ENCODE results near the gene HOXC12. TPM values are rescaled to one million over a fixed set of nuclear protein-coding genes. Genes with fewer than 3 reads are reported as not detected.

The HOXC12 gene
- total RNA-seq, 2 experiments from 2014 or later, result not detected

DNA sequence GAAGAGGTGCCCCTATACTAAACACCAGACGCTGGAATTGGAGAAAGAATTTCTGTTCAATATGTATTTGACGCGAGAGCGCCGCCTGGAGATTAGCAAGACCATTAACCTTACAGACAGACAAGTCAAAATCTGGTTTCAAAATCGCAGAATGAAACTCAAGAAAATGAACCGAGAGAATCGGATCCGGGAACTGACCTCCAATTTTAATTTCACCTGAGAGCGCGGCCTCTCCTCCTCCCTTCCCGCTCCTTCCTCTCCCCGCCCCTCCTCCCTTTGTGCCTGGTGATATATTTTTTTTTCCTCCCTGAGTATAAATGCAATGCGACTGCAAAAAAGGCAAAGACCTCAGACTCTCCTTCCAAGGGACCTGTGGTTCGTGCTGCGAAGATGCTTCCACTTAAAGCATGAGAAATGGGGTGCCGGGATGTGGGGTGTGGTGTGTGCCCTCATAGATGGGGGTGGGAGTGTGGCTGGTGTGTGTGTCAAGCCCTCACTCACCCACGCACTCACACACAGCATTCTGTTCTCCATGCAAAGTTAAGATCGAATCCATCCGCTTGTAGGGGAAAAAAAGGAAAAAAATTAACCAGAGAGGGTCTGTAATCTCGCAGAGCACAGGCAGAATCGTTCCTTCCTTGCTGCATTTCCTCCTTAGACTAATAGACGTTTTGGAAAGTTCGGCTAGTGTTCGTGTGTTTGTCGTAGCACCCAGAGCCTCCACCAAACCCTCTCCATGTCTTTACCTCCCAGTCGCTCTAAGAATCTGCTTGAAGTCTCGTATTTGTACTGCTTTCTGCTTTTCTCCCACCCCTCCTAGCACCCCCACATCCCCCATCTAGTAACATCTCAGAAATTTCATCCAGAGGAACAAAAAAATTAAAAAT is 34.8 kb downstream of the HOXC12 start:
- Mint-ChIP-seq H3K36me3 (no peaks in the 10 kb centered on the region), H3K27ac (no peak overlapping the region), H3K4me1 (peaks cover 27% of the 10 kb centered on the region), H3K9me3 (ENCODE audit: low read depth) (no peaks in the 10 kb centered on the region), H3K27me3 (peaks cover 98% of the 10 kb centered on the region), H3K4me3 (no peak overlapping the region)
- CTCF ChIA-PET, result interaction anchor here (1.0 to 5.4 kb wide), 7 partner anchors 10 to 243 kb away, joined by 3 to 41 read pairs (median 14); partner anchors contain the start of gene HOXC9
- peak; percentile 52 for DNase-seq
- ATAC-seq, result peak; percentile 28

DNA sequence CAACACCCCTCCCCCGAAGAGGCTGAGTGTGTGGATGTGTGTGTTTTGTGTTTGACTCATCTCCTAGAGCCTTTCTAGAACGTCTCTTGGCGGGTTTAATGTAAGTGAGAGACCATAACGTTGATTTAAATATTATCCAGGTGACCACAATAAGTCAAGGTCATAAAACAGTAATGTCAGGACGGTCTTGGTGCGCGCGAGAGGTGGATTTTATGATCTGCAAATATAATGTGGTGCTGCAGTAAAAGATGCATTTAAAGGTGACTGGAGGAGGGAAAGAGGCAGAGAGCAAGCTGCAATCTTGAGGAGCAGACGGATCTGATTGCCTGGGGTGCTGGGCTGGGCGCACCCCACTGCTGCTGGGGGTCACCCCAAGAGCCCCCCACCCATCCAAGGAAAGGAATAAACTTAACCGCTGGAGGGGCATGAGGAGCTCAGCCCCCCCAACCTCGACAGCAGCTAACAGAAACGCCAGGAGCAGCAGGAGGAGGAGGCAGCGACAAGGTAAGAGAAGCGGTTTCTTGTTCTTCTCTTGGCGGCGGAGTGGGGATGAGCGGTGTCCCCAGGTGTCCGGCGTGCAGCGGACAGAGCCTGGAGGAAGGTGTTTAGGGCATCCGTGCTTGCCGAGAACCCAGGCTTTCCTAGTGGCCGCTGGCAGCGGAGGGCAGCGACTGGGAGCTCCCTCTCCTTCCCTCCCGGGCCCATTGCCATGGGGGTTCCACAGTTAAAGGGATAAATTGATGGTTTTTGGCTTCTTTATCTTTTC is 35.8 kb downstream of the HOXC12 start:
- CTCF ChIA-PET, result interaction anchor here (1.0 to 3.8 kb wide), 9 partner anchors 9 to 217 kb away, joined by 3 to 20 read pairs (median 4); partner anchors contain the start of genes HOXC4 and HOXC9
- Mint-ChIP-seq H3K4me3 (no peak overlapping the region), H3K4me1 (peaks cover 28% of the 10 kb centered on the region)

DNA sequence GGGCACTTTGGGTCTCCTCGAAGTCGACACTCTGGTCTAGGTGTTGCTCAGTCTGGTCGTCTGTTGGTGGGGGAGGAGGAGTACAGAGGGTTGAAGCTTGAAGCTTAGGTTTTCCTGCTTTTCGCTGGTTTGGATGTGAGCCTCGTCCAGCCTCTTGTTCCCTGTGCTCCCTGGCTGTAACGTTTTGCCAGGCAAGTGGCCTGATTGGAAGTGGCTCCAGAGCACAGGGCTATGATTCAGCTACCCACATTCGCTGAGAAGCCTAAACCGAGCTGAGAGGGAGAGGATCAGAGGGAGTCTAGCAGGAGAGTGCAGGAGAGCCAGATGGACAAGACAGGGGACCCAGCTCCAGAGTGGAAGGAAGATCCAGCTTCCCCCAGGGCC is 36.4 kb downstream of the HOXC12 start:
- no peak overlapping the region for H3K27ac Mint-ChIP-seq
- H3K4me1 Mint-ChIP-seq, result peaks cover 30% of the 10 kb centered on the region
- H3K36me3 Mint-ChIP-seq, result peaks cover 1% of the 10 kb centered on the region
- H3K9me3 Mint-ChIP-seq (ENCODE audit: low read depth), result no peaks in the 10 kb centered on the region
- no peak for ATAC-seq
- no peak for DNase-seq
- H3K4me3 Mint-ChIP-seq, result no peak overlapping the region
- peaks cover 97% of the 10 kb centered on the region for H3K27me3 Mint-ChIP-seq
- CTCF ChIA-PET, result interaction anchor here (1.0 to 3.8 kb wide), 11 partner anchors 9 to 226 kb away, joined by 3 to 20 read pairs (median 4); partner anchors contain the start of genes HOXC4 and HOXC9

More for the DNA sequence above, 35.8 kb downstream of the HOXC12 start:
- Mint-ChIP-seq H3K27ac (no peak overlapping the region), H3K27me3 (peaks cover 97% of the 10 kb centered on the region), H3K36me3 (peaks cover 1% of the 10 kb centered on the region), H3K9me3 (ENCODE audit: low read depth) (no peaks in the 10 kb centered on the region)
- ATAC-seq (no peak), DNase-seq (no peak)

DNA sequence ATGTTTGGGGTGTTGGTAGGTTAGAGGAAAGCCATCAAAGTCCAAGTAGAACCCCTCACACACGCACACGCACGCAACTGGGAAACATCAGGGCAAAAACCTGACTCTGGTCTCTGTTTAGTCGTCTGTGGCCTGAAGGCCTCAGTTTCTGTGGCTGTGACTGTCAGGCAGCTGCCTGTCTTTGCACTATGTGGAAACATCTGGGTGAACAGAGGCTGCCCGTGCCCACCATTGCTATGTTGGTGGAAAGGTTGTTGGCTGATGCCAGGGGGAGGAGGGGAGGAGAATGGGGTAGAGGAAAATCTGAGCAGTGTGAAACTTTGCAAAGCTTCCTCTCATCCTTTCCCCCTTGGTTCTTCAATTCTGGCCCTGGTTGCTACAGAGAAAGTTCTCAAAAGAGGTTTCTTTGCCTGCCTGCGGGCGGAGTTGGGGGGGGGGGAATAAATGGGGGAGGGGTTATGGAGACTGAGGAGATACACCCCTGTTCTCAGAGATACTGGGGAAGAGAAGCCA is 37.7 kb downstream of the HOXC12 start:
- Mint-ChIP-seq H3K4me3 (no peak overlapping the region), H3K27me3 (peaks cover 96% of the 10 kb centered on the region), H3K9me3 (ENCODE audit: low read depth) (no peaks in the 10 kb centered on the region), H3K4me1 (peaks cover 26% of the 10 kb centered on the region), H3K27ac (no peak overlapping the region), H3K36me3 (peaks cover 1% of the 10 kb centered on the region)
- CTCF ChIA-PET, result interaction anchor here (1.0 to 3.8 kb wide), 7 partner anchors 13 to 224 kb away, joined by 3 to 20 read pairs (median 3); partner anchors contain the start of gene HOXC11
- ATAC-seq (no peak), DNase-seq (no peak)

DNA sequence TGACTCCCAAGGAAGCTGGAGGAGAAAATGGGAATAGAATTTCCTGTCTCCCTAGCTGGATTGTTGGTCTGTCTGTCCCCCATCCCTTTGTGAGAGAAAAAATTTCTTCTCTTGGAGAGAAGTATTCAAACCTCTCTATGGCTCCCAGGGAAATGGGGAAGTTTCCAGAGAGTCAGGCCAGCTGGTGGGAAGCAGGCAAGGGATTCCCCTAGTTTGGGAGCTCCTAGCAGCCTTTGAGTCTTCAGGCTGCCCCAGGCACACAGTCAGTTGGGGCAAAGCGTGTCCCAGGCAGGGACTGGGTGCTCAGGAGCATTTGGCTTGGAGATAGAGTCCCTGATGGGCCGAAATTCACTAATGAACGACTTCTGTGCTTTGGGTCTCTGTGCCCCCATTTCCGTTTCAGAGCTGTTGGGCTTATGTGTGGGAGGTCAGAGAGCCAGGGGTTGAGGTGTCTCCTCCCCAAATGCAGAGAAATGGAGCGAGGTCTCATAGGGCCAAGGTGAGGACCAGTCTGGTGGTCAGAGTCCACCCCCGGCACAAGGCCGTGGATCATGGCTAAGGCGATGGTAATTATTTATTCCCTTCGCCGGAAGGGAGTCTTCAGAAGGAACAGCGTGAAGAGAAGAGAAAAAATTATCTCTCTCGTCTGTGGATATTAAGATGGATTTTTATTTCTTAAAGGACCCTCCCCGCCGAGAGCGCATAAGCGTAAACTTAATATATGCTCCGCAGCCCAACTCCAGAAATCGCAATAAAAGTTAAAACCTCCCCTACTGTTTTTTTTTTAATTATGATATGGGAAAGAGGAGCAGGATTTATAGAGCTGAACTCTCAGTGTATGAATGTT is 38.7 kb downstream of the HOXC12 start:
- peaks cover 96% of the 10 kb centered on the region for H3K27me3 Mint-ChIP-seq
- CTCF ChIA-PET, result interaction anchor here (3.8 kb wide), 1 partner anchor 13 kb away, joined by 20 read pairs; no protein-coding TSS in a partner anchor
- DNase-seq (no peak), ATAC-seq (no peak)
- peak overlapping the region; percentile 48 for H3K27ac Mint-ChIP-seq
- H3K4me1 Mint-ChIP-seq, result peaks cover 28% of the 10 kb centered on the region
- no peaks in the 10 kb centered on the region for H3K9me3 Mint-ChIP-seq (ENCODE audit: low read depth)
- no peak overlapping the region for H3K4me3 Mint-ChIP-seq
- H3K36me3 Mint-ChIP-seq, result peaks cover 1% of the 10 kb centered on the region

DNA sequence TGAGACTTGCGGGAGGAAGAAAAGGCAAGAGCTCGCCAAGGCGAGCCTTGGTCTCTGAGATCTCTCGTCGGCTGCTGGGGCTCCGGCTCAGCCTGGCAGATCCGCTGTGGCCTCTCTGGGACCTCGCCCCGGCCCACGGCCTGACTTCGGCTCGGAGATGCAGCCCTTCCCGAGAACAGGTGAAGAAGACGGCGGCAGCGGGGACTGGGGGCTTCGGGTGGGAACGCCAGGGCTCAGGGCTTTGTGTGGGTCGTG is 39.2 kb downstream of the HOXC12 start:
- no peak for ATAC-seq
- peak overlapping the region; percentile 48 for H3K27ac Mint-ChIP-seq
- H3K27me3 Mint-ChIP-seq, result peaks cover 96% of the 10 kb centered on the region
- H3K9me3 Mint-ChIP-seq (ENCODE audit: low read depth), result no peaks in the 10 kb centered on the region
- peaks cover 26% of the 10 kb centered on the region for H3K4me1 Mint-ChIP-seq
- no peak overlapping the region for H3K4me3 Mint-ChIP-seq
- CTCF ChIA-PET, result no interaction called here
- H3K36me3 Mint-ChIP-seq, result peaks cover 1% of the 10 kb centered on the region
- no peak for DNase-seq

DNA sequence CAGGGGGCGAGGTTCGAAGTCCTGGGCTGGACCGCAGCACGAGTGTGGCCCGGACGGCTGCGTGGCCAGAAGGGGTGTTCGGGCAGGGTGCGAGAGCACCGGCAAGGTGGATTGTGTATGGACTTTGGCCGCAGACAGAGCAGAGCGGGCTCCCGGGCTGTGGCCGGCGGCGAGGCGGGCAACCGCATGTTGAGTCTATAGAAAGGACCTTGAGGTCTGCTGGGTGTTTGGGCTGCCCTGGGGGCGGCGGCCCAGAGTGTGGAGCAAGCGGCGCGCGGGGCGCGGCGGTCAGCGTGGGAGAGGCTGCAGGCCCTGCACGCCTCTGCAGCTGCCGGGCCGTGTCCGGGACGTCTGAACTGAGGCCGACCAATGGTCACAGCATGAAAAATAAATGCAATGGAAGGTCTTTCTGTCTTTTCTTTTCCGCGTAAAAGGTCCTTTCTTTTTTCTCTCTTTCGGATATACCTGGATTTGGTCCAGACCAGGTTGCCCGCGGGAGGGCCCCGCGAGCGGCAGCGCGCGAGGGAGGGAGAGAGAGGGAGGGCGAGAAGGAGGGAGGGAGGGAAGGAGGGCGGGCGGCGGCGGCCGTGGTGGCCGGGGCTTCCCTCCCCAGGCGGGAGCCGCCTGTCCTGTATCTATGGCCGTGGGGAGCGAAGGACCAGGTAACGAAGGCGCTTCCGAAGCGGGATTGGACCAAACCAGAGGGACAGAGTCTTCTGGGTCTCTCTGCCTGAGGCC is 39.7 kb downstream of the HOXC12 start:
- DNase-seq, result no peak
- no peak for ATAC-seq
- H3K9me3 Mint-ChIP-seq (ENCODE audit: low read depth), result no peaks in the 10 kb centered on the region
- peaks cover 1% of the 10 kb centered on the region for H3K36me3 Mint-ChIP-seq
- CTCF ChIA-PET, result no interaction called here
- H3K27me3 Mint-ChIP-seq, result peaks cover 95% of the 10 kb centered on the region
- no peak overlapping the region for H3K4me3 Mint-ChIP-seq
- peaks cover 21% of the 10 kb centered on the region for H3K4me1 Mint-ChIP-seq
- no peak overlapping the region for H3K27ac Mint-ChIP-seq

DNA sequence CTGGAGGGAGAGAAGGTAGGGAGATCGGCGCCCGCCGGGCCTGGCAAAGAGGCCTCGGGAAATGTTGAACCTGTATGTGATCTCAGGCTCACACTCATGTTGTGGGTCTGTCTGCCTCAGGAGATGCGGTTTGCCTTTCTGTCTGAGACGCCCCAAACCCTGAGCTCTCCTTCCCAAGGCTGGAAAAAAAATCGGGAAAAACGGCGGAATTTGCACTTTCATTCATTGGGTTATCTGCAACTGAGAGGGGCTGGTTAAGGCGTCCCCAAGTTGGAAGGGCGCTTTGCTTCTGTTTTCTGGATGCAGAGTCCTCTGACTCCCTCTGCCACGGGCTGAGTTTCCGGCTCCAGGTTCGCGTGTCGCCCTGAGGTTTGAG is 40.3 kb downstream of the HOXC12 start:
- H3K27ac Mint-ChIP-seq, result peak overlapping the region; percentile 43
- H3K36me3 Mint-ChIP-seq, result peaks cover 1% of the 10 kb centered on the region
- peak; percentile 52 for DNase-seq
- H3K9me3 Mint-ChIP-seq (ENCODE audit: low read depth), result no peaks in the 10 kb centered on the region
- ATAC-seq, result no peak
- H3K4me3 Mint-ChIP-seq, result peak overlapping the region; percentile 62
- peaks cover 17% of the 10 kb centered on the region for H3K4me1 Mint-ChIP-seq
- H3K27me3 Mint-ChIP-seq, result peaks cover 95% of the 10 kb centered on the region
- CTCF ChIA-PET, result interaction anchor here (1.5 kb wide), 1 partner anchor 293 kb away, joined by 4 read pairs; no protein-coding TSS in a partner anchor

DNA sequence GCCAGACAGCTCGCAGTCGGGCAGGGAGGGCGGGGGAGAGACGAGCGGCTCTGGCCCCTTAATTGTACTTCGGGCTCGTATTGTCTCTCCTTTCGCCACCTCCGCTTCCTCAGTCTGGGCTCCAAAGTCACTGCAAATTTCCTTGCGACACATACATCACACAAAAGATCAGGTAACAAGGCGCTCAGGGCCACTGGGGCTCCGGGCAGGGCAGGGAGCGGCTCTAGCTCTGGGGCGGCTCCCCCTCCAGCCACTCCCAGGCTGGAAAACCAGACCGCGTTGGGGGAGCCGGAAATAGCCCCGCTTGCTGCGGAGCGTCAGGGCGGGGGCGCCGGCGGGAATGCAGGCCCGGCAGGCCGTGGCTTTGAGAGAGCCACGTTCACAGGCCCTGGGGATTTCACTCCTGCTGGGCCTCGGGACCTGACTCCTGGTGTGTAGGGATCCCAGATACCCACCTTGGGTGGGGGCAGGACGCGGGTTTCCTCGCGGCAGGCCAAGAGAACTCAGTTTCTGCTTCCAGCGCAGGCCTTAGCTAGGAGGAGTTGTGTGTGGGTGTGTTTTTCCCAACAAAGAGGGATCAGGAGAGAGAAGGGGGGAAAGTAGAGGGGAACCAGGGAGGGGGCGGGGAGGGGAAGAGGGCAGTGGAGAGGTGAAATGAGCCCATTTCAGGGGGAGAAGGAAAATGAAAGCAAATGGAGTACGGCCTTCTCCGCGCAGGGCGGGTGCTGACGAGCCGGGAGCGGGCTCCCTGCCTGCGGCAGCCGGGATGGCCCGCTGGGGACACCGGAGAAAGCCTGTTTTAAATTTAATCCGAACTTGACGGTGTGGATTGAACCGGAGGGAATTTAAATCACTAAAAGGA is 40.9 kb downstream of the HOXC12 start:
- Mint-ChIP-seq H3K4me3 (peak overlapping the region; percentile 62), H3K4me1 (peaks cover 14% of the 10 kb centered on the region), H3K27me3 (peaks cover 95% of the 10 kb centered on the region), H3K27ac (peak overlapping the region; percentile 53), H3K36me3 (peaks cover 1% of the 10 kb centered on the region), H3K9me3 (ENCODE audit: low read depth) (no peaks in the 10 kb centered on the region)
- CTCF ChIA-PET, result interaction anchor here (1.1 to 1.5 kb wide), 3 partner anchors 10 to 294 kb away, joined by 4 to 7 read pairs (median 4); no protein-coding TSS in a partner anchor
- DNase-seq (no peak), ATAC-seq (peak; percentile 68)

DNA sequence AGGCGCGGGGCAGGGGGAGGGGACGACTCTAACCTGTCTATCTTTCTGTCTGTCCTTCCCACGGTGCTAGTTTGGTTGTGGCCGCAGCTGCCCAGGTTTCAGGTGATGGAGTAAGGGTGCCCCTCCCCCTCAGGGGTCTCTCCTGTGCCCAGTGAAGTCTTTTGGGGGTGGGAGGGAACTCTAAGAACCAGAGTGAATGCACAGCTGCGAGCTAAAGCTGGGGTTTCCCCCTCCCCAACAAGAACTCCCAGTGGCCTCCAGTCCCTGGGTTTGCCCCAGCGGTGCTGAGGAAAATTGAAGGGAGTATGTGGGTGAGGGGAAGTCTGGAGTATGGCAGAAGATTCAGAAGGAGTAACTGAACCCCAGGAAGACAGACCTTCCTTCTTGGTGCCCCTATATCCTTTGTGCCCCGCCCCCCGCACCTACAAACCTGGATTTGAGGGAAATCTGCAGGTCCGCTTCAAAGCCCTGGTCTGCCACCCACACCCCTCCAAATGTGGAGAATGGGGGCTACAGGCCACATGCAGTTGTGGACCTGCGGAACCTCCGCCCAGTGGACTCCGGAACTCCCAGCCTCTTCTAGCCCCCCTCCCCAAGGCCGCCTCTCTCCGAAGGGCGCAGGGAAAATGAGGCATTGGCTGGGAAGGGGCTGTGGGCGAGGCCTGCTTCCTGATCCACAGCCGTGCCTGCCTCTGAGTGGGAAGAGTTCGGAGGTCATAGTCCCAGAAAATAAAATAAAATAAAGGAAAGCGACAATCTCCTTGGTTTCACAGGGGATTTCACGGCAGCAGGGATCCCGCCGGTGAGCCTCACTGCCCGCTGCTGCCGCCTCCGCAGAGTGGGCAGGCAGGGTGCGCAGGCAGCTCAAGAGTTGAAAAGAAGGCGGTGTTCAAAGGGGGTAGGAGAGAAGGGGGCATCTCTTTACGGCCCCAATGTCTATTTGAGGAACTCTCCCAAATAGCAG is 41.8 kb downstream of the HOXC12 start:
- H3K4me3 Mint-ChIP-seq, result peak overlapping the region; percentile 62
- H3K27ac Mint-ChIP-seq, result no peak overlapping the region
- no peaks in the 10 kb centered on the region for H3K9me3 Mint-ChIP-seq (ENCODE audit: low read depth)
- peaks cover 96% of the 10 kb centered on the region for H3K27me3 Mint-ChIP-seq
- no peak for DNase-seq
- peaks cover 14% of the 10 kb centered on the region for H3K4me1 Mint-ChIP-seq
- ATAC-seq, result no peak
- H3K36me3 Mint-ChIP-seq, result peaks cover 1% of the 10 kb centered on the region
- CTCF ChIA-PET, result interaction anchor here (1.1 to 6.1 kb wide), 8 partner anchors 9 to 294 kb away, joined by 4 to 41 read pairs (median 6); partner anchors contain the start of genes HOXC10, HOXC5 and HOXC8

Data from activated CD8-positive, alpha-beta memory T cell treated with anti-CD3 and anti-CD28 coated beads, Interleukin-2, amount 10 ng/mL, durations not matched to agents 7 days and 5 days (primary cell).